Activated CD4-positive, CD25-positive, alpha-beta regulatory T cell treated with anti-CD3 and anti-CD28 coated beads, Interleukin-2, amount 50 U/mL, for 16 hours (primary cell): Measurements from ENCODE around the gene CELA1.
"Not testable (repeated sequence)": the region's sequence is repeated elsewhere in the genome, so short reads cannot be mapped to it uniquely, and the experiment has no call there.

ENCODE experiments used
- DNase-seq: peaks from one replicate; pipeline ENCODE4 v3.0.0-alpha.2; 2020; ENCODE audit warnings: low read depth, low spot score

CELA1 gene

GRCh38 chr12:51343201-51343600, 3.3 kb downstream of the CELA1 start:
- DNase-seq: no peak

GRCh38 chr12:51342416-51342815, 4.1 kb downstream of the CELA1 start:
- DNase-seq: no peak

GRCh38 chr12:51341251-51342007, 5.0 kb downstream of the CELA1 start:
- DNase-seq: peak; percentile 47

DNA sequence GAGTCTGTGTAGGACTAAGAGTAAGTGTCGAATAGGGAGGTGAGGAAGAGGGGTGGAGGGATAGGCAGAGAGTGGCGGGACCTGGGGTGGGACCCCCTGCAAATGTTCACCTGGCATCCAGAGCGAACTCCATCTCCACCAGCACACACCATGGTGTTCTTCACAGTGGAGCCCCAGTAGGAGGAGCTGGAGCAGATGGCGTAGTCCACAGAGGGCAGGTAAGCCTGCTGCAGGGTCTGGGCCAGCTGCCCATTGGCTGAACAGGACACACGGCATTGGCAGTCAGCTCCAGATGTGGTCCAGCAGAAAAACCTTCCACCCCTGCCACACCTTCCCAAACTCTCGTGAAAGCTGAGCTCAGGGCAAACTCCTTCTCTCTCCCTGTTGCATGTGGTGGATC, 6.7 kb downstream of the CELA1 start:
- DNase-seq: no peak

- not testable (repeated sequence) for DNase-seq
Measured at GRCh38 chr12:51337336-51337735, 9.1 kb downstream of the CELA1 start.

DNA sequence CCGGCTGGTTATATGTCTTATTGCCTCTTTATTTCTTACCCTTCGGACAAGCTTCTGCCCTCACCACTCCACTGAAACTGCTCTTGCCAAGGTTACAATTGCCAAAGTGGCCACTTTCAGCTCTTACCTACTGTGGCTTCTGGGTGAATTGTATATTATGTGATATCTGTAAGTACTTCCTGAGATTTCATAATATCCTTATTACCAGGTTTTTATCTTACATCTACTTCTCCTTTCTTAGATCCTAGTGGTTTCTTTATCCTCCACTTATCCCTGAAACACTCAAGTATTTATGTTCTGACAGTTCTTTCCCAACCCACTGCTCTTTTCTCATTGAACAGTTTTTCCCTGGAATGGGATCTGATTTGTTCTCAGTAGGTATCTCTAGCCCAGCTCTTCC, 10.5 kb downstream of the CELA1 start:
- DNase-seq: no peak

DNA sequence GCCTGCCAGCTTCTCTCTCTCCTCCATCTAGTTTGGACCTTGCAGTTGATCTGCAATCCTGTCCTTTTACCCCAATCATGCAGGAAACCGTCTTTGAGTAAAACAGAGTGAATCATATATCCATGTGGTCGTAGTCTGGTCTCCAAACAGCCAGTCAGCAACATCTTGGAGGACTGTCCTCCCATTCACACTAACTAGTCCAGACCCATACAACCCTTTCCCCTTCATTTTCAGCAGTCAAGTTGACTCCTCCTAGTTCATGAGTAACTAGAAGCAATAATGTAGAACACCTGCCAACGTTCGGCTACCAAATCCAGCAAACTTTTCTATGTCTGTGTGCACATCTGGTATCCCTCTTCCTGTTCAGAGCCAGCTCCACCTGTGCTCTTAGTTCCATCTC, 11.7 kb downstream of the CELA1 start:
- no peak for DNase-seq

- no peak for DNase-seq
Measured at GRCh38 chr12:51333536-51333935, 12.9 kb downstream of the CELA1 start.

DNA sequence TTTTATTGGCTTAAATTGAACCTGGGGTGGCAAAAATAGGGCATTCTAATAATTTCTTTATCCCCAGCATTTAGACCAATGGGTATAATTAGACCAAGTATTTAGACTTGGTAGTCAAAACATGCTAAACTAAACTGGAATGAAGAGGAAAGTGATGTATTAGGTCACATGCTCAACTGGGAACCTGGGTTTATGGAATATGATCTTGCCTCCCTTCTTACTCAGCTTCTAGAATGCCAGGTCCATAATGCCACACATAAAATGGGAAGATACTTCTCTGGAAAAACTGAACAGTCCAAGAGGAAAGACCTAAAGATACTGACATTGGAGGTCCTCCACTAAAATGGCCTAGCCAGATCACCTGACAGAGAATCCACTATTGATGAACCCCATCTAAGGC, 16.3 kb downstream of the CELA1 start:
- no peak for DNase-seq

DNA sequence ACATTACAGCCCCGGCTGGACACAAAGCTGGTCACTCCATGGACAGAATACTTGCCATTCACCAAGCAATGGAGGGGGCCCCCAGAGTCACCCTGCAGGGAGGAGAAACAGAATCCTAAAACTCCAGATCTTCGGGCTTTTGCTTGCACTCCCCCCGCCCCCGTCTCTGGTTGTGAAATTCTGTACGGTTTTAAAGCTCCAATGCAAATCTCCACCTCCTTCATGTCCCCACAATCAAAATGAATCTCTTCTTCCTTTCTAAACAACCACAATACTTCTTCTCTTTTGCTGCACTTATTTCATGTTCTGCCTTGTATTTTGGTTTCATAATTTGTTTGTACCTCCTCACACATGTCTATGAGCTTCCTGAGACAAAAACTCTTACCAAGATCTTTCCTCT, 16.7 kb downstream of the CELA1 start:
- no peak for DNase-seq

DNA sequence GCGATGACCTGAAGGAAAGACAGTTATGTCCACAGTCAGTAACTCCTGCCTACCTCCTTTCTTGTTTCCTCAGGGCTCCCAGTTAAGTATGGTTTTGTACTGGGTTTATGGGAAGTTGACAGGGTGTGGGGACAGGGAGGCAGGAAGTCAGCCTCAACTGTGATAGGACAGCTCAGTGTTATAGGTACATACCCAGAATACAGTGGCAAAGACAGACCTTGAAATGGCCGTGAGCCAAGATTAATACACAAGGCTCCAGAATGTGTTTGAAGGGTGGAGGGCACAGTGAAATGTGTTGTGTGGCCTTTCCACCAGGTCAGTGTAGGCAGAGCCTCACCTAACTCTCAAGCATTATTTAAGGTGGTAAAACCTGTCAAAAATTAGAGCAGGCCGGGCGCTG, 17.9 kb downstream of the CELA1 start:
- DNase-seq: no peak

- DNase-seq: no peak
Measured at GRCh38 chr12:51326698-51327439, 19.6 kb downstream of the CELA1 start.

GRCh38 chr12:51324953-51325352, 21.5 kb downstream of the CELA1 start:
- DNase-seq: no peak

- DNase-seq: peak; percentile 37
Measured at GRCh38 chr12:51323966-51324895, 22.2 kb downstream of the CELA1 start, which contains the start of gene BIN2. BIN2 (minus strand) TSS chr12:51324174; CDS start chr12:51324102, 72 bp downstream.

GRCh38 chr12:51323317-51323960, 23.0 kb downstream of the CELA1 start:
- peak; percentile 29 for DNase-seq

- DNase-seq: no peak
Measured at GRCh38 chr12:51322452-51322851, 24.0 kb downstream of the CELA1 start.

DNA sequence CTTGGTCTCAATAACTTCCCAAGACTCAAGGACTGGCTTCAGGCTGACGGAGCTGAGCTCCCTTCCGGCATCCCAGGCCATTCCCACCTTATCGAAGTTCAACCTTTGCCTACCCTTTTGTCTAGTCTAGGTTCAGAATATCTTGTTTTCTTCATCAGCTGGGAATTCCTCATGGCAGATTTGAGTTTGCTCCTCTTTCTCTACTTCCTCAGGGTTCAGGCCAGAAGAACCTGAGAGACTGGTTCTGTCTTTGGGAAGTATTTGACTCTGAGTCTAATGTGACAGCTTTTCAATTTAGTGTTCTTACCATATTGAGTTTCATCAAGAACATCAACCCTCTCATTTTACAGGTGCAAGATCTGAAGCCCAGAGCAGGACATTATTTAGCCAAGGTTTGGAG, 24.6 kb downstream of the CELA1 start:
- no peak for DNase-seq

DNA sequence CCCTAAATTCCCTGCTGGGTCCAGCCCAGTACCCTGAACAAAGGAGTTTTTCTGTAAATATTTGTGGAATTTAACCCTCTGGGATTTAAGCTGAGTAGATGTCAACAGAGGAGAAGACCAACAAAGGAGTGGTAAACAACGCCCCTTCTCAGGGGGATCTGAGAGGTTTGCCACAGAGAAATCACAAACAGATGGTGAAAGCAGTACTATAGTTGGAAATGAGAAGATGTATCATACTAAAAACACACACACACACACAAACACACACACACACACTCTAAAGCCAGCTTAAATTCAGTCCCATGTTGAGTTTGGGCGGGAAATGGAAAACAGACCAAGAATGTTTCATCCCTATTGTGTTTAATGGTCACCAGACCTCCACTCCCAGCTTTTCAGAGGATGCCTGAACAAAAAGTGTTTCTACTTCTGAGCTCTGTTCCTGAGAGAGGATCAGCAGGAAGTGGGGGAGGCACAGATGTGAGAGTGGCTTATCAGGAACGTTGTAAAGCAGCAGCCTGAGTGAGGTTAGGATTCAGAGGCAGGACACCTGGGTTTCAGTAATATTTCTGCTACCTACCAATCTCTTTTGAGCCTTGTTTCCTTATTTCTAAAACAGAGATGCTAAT, 25.7 kb downstream of the CELA1 start:
- no peak for DNase-seq

DNA sequence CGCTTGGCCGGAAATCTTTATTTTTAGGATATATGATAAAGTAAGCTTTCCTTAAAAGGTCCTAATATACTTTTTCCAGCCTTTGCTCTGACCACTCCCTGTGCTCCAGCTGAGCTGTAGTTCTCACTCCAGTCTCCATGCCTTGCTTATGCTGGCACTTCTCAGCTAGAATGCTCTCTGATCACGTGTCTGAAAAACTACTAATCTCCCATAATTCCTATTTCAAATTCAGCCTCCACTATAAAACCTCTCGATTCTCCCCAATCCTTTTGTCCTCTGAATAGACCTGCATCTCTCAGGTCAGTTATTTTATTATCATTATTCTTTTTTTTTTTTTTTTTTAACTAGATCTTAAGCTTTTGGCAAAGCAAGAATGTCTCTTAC, 26.2 kb downstream of the CELA1 start:
- no peak for DNase-seq

GRCh38 chr12:51318846-51319599, 27.5 kb downstream of the CELA1 start:
- no peak for DNase-seq
